PFSK-1 (cell line): ENCODE measurements around the gene ADGRL4.

Experiments used
- POLR2AphosphoS5 ChIP-seq: IDR thresholded peaks from 2 replicates; pipeline ENCODE4 v1.6.1; 2012; ENCODE audit warnings: low read depth, mild to moderate bottlenecking, control low read depth, low read length, moderate library complexity
- REST ChIP-seq, 2 experiments: IDR thresholded peaks; 2 replicates each; pipeline versions ENCODE4 v1.6.1 to v1.8.0; 2011 to 2012; ENCODE audit warnings: low read depth in 2 of 2, low read length in 2 of 2, control low read depth in 1 of 2, inconsistent platforms in 1 of 2, mild to moderate bottlenecking in 1 of 2, moderate library complexity in 1 of 2; ENCODE audit not compliant: insufficient read depth in 1 of 2
- SIN3A ChIP-seq: IDR thresholded peaks from 2 replicates; pipeline ENCODE4 v1.6.1; 2012; ENCODE audit warnings: mild to moderate bottlenecking, low read length, moderate library complexity, borderline replicate concordance; ENCODE audit not compliant: insufficient read depth
- TAF1 ChIP-seq: IDR thresholded peaks from 2 replicates; pipeline ENCODE4 v1.6.1; 2012; ENCODE audit warnings: low read length, control low read depth, borderline replicate concordance; ENCODE audit not compliant: insufficient read depth

- TF ChIP-seq REST (IDR thresholded peaks at IDR 0.05; ENCODE audit: insufficient read depth in 1 of 2, low read depth in 2 of 2, low read length in 2 of 2) = no peak
- no peak for TF ChIP-seq SIN3A
- TF ChIP-seq POLR2AphosphoS5 = no peak
- TF ChIP-seq TAF1 = no peak
Observed at GRCh38 chr1:78894811-78895210, 111.7 kb downstream of the ADGRL4 start.
